22Rv1 (cell line): ENCODE measurements around the gene GRIN3B.

Source experiments
- CTCF ChIP-seq: fragments of 450-650 bp; IDR thresholded peaks from 2 replicates; pipeline ENCODE4 v1.5.1; 2017; ENCODE audit warnings: mild to moderate bottlenecking
- ZFX ChIP-seq: fragments of 450-650 bp; IDR thresholded peaks from 2 replicates; pipeline ENCODE4 v1.6.1; 2017; ENCODE audit warnings: antibody characterized with exemption, borderline replicate concordance

GRCh38 chr19:1010586-1011510, 10.6 kb downstream of the GRIN3B start:
- TF ChIP-seq CTCF (no peak), ZFX (no peak)
